NB4 (cell line): ENCODE data around the gene GTF2A2.
"Not testable (repeated sequence)": the region's sequence is repeated elsewhere in the genome, so short reads cannot be mapped to it uniquely, and the experiment has no call there.

ENCODE experiments used
- MAX ChIP-seq: IDR thresholded peaks from 2 replicates; pipeline ENCODE4 v1.6.1; 2011; ENCODE audit warnings: low read depth, low read length
- MYC ChIP-seq: IDR thresholded peaks from 2 replicates; pipeline ENCODE4 v1.6.1; 2011; ENCODE audit warnings: low read depth, low read length
- POLR2A ChIP-seq: IDR thresholded peaks from 2 replicates; pipeline ENCODE4 v1.6.1; 2011; ENCODE audit warnings: mild to moderate bottlenecking; ENCODE audit not compliant: insufficient read length; ENCODE audit errors: extremely low read depth
- TF ChIP-seq, protein P1 (sequence below): IDR thresholded peaks from one replicate; pipeline ENCODE4 v1.5.1; 2012; ENCODE audit warnings: low read depth, low read length

DNA sequence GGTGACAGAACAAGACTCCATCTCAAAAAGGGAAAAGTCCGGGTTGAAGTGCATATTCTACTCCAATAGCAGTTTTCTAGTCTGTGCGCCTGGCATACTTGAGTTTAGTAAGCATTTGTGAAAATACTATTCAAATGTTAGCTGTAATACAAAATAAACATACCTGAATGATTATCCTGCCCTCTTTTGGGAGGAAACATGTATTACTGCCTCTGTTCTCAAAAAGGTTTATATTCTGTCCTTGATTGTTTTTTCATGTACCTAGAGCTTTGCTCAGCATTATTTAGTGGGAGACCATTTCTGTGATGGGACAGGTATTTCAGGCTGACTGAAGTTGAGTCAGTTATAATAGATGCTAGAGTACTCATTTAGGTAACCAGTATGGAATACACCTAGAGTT, 19.8 kb downstream of the GTF2A2 start:
- TF ChIP-seq, protein P1, sequence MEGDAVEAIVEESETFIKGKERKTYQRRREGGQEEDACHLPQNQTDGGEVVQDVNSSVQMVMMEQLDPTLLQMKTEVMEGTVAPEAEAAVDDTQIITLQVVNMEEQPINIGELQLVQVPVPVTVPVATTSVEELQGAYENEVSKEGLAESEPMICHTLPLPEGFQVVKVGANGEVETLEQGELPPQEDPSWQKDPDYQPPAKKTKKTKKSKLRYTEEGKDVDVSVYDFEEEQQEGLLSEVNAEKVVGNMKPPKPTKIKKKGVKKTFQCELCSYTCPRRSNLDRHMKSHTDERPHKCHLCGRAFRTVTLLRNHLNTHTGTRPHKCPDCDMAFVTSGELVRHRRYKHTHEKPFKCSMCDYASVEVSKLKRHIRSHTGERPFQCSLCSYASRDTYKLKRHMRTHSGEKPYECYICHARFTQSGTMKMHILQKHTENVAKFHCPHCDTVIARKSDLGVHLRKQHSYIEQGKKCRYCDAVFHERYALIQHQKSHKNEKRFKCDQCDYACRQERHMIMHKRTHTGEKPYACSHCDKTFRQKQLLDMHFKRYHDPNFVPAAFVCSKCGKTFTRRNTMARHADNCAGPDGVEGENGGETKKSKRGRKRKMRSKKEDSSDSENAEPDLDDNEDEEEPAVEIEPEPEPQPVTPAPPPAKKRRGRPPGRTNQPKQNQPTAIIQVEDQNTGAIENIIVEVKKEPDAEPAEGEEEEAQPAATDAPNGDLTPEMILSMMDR: not testable (repeated sequence)
- not testable (repeated sequence) for TF ChIP-seq POLR2A, MAX, MYC
